ENCODE measurements around the gene TAGLN.

The TAGLN gene

GRCh38 chr11:117230999-117231841 lies 32.0 kb downstream of the TAGLN start:
- DNase-seq (ENCODE audit: low spot score), result no peak

GRCh38 chr11:117231842-117232091 lies 32.6 kb downstream of the TAGLN start, which contains the start of gene PCSK7:
Gene PCSK7 (minus strand): TSS chr11:117232073. CDS start chr11:117229844, 2,229 bp downstream.
- DNase-seq (ENCODE audit: low spot score), result no peak

GRCh38 chr11:117232092-117232878 lies 33.1 kb downstream of the TAGLN start, which contains the start of gene RNF214:
Gene RNF214 (plus strand): TSS chr11:117232671. CDS start chr11:117234273, 1,602 bp downstream.
- DNase-seq (ENCODE audit: low spot score), result peak; percentile 69

- no peak for DNase-seq (ENCODE audit: low spot score)
These were observed 33.8 kb downstream of the TAGLN start for GRCh38 chr11:117232911-117233409.

- DNase-seq (ENCODE audit: low spot score), result no peak
These were observed 39.1 kb downstream of the TAGLN start for GRCh38 chr11:117238221-117238620.

GRCh38 chr11:117239295-117239694 lies 40.1 kb downstream of the TAGLN start:
- DNase-seq (ENCODE audit: low spot score), result no peak

GRCh38 chr11:117248341-117248740 lies 49.2 kb downstream of the TAGLN start:
- no peak for DNase-seq (ENCODE audit: low spot score)

GRCh38 chr11:117249571-117249970 lies 50.4 kb downstream of the TAGLN start:
- no peak for DNase-seq (ENCODE audit: low spot score)

GRCh38 chr11:117251506-117251905 lies 52.3 kb downstream of the TAGLN start:
- no peak for DNase-seq (ENCODE audit: low spot score)

- no peak for DNase-seq (ENCODE audit: low spot score)
These were observed 56.8 kb downstream of the TAGLN start for GRCh38 chr11:117255966-117256365.

GRCh38 chr11:117256573-117256972 lies 57.4 kb downstream of the TAGLN start:
- DNase-seq (ENCODE audit: low spot score), result no peak

All from SW480 (cell line).